ENCODE measurements around the gene SRPK3.
"Not testable (repeated sequence)": the region's sequence is repeated elsewhere in the genome, so short reads cannot be mapped to it uniquely, and the experiment has no call there.

Gene SRPK3

GRCh38 chrX:153738056-153738605 lies 42.7 kb upstream of the SRPK3 start:
- 90 to 94% methylated on average over 27 of the region's 27 CpGs for WGBS, 2 experiments
- no peaks in the 10 kb centered on the region for H3K9me3 ChIP-seq (ENCODE audit: control insufficient read depth, low read length)
- no peaks in the 10 kb centered on the region for H3K4me1 ChIP-seq (ENCODE audit: control insufficient read depth, insufficient read depth, low read length)
- no peak overlapping the region for H3K27ac ChIP-seq (ENCODE audit: insufficient read depth, low read depth, low read length, poor library complexity, severe bottlenecking)
- no peaks in the 10 kb centered on the region for H3K36me3 ChIP-seq (ENCODE audit: control insufficient read depth, insufficient read depth, low read length)
- H3K27me3 ChIP-seq (ENCODE audit: control insufficient read depth, insufficient read depth, low read length, poor library complexity, severe bottlenecking), result no peaks in the 10 kb centered on the region
- H3K4me3 ChIP-seq (ENCODE audit: insufficient read depth, low read depth, low read length), result no peak overlapping the region

DNA sequence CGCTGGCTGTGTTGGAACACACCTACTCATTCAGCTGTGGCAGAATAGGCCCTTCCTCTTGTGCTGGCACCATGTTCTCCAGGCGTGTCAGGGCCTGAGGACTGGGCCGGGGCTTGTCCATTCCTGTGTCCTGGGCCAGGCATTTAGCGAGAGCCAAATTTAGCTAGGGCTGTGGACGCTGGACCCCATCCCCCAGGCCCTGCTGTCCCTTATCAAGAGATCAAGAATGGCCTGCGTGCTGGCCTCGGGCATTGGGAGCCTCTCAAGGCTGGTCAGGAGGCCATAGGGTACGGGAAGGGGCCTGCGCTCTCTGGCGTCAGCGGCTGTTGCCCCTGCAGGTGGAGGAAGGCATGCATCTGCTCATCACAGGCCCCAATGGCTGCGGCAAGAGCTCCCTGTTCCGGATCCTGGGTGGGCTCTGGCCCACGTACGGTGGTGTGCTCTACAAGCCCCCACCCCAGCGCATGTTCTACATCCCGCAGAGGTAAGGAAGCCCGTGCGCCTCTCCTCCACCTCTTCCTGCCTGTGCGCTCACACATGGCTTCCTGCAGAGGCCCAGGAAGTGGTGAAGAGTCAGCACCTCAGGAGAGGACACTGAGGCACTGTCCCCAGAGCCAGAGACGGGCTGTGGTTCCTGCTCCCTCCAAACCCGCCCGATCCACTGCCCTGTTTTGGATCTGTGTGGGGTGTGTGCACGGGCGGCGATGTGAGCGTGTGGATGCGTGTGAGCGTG lies 40.9 kb upstream of the SRPK3 start:
- Histone ChIP-seq H3K27ac (ENCODE audit: insufficient read depth, low read depth, low read length, poor library complexity, severe bottlenecking) (no peak overlapping the region), H3K9me3 (ENCODE audit: control insufficient read depth, low read length) (no peaks in the 10 kb centered on the region), H3K4me1 (ENCODE audit: control insufficient read depth, insufficient read depth, low read length) (no peaks in the 10 kb centered on the region), H3K4me3 (ENCODE audit: insufficient read depth, low read depth, low read length) (no peak overlapping the region), H3K36me3 (ENCODE audit: control insufficient read depth, insufficient read depth, low read length) (no peaks in the 10 kb centered on the region), H3K27me3 (ENCODE audit: control insufficient read depth, insufficient read depth, low read length, poor library complexity, severe bottlenecking) (no peaks in the 10 kb centered on the region)
- WGBS, 2 experiments, result 94 to 95% methylated on average over 29 of the region's 29 CpGs

DNA sequence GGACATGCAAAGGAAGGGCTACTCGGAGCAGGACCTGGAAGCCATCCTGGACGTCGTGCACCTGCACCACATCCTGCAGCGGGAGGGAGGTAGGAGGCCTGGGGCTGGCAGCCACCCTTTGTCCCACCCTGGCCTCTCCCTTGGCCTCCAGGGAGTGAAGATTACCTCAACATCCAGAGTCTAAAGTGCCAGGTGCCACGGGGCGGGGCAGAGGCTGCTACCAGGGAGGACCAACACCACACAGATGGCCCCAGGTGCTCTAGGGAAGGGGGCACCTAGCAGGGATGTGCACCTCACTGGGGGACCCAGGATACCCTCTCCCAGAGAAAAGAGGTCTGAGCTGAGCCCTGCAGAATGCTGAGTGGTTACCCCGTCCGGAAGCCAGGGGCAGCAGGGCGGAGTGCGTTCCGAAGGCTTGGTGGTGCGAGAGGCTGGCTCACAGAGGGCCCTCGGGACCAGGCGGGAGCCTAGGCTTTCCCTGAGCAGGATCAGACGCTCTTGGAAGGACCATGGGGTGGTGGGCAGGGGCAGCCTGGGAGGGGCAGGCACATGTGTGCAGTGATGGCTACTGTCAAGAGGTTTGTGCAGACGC lies 40.1 kb upstream of the SRPK3 start:
- Histone ChIP-seq H3K27ac (ENCODE audit: insufficient read depth, low read depth, low read length, poor library complexity, severe bottlenecking) (no peak overlapping the region), H3K9me3 (ENCODE audit: control insufficient read depth, low read length) (no peaks in the 10 kb centered on the region), H3K27me3 (ENCODE audit: control insufficient read depth, insufficient read depth, low read length, poor library complexity, severe bottlenecking) (no peaks in the 10 kb centered on the region), H3K4me1 (ENCODE audit: control insufficient read depth, insufficient read depth, low read length) (no peaks in the 10 kb centered on the region), H3K36me3 (ENCODE audit: control insufficient read depth, insufficient read depth, low read length) (no peaks in the 10 kb centered on the region), H3K4me3 (ENCODE audit: insufficient read depth, low read depth, low read length) (no peak overlapping the region)
- WGBS, 2 experiments, result 95 to 96% methylated on average over 16 of the region's 16 CpGs

- WGBS, 2 experiments, result 94 to 95% methylated on average over 14 of the region's 14 CpGs
- Histone ChIP-seq H3K27ac (ENCODE audit: insufficient read depth, low read depth, low read length, poor library complexity, severe bottlenecking) (no peak overlapping the region), H3K27me3 (ENCODE audit: control insufficient read depth, insufficient read depth, low read length, poor library complexity, severe bottlenecking) (no peaks in the 10 kb centered on the region), H3K4me1 (ENCODE audit: control insufficient read depth, insufficient read depth, low read length) (no peaks in the 10 kb centered on the region), H3K4me3 (ENCODE audit: insufficient read depth, low read depth, low read length) (no peak overlapping the region), H3K9me3 (ENCODE audit: control insufficient read depth, low read length) (no peaks in the 10 kb centered on the region), H3K36me3 (ENCODE audit: control insufficient read depth, insufficient read depth, low read length) (no peaks in the 10 kb centered on the region)
Observed at GRCh38 chrX:153741446-153741845, 39.4 kb upstream of the SRPK3 start.

GRCh38 chrX:153742111-153742510 lies 38.7 kb upstream of the SRPK3 start:
- not testable (repeated sequence) for H3K27ac ChIP-seq (ENCODE audit: insufficient read depth, low read depth, low read length, poor library complexity, severe bottlenecking); H3K9me3 ChIP-seq (ENCODE audit: control insufficient read depth, low read length); H3K4me3 ChIP-seq (ENCODE audit: insufficient read depth, low read depth, low read length); H3K4me1 ChIP-seq (ENCODE audit: control insufficient read depth, insufficient read depth, low read length); H3K27me3 ChIP-seq (ENCODE audit: control insufficient read depth, insufficient read depth, low read length, poor library complexity, severe bottlenecking); H3K36me3 ChIP-seq (ENCODE audit: control insufficient read depth, insufficient read depth, low read length)
- 96 to 98% methylated on average over 14 of the region's 14 CpGs for WGBS, 2 experiments

GRCh38 chrX:153742796-153743467 lies 37.9 kb upstream of the SRPK3 start:
- not testable (repeated sequence) for H3K27ac ChIP-seq (ENCODE audit: insufficient read depth, low read depth, low read length, poor library complexity, severe bottlenecking); H3K4me3 ChIP-seq (ENCODE audit: insufficient read depth, low read depth, low read length); H3K27me3 ChIP-seq (ENCODE audit: control insufficient read depth, insufficient read depth, low read length, poor library complexity, severe bottlenecking); H3K9me3 ChIP-seq (ENCODE audit: control insufficient read depth, low read length); H3K36me3 ChIP-seq (ENCODE audit: control insufficient read depth, insufficient read depth, low read length); H3K4me1 ChIP-seq (ENCODE audit: control insufficient read depth, insufficient read depth, low read length)
- WGBS, 2 experiments, result 79 to 86% methylated on average over 26 to 32 of the region's 32 CpGs

GRCh38 chrX:153743468-153744209 lies 37.2 kb upstream of the SRPK3 start:
- H3K9me3 ChIP-seq (ENCODE audit: control insufficient read depth, low read length); H3K36me3 ChIP-seq (ENCODE audit: control insufficient read depth, insufficient read depth, low read length); H3K27me3 ChIP-seq (ENCODE audit: control insufficient read depth, insufficient read depth, low read length, poor library complexity, severe bottlenecking); H3K27ac ChIP-seq (ENCODE audit: insufficient read depth, low read depth, low read length, poor library complexity, severe bottlenecking); H3K4me1 ChIP-seq (ENCODE audit: control insufficient read depth, insufficient read depth, low read length); H3K4me3 ChIP-seq (ENCODE audit: insufficient read depth, low read depth, low read length): not testable (repeated sequence)
- WGBS, 2 experiments, result 27 to 30% methylated on average over 33 to 35 of the region's 35 CpGs

- H3K27me3 ChIP-seq (ENCODE audit: control insufficient read depth, insufficient read depth, low read length, poor library complexity, severe bottlenecking), result no peaks in the 10 kb centered on the region
- H3K4me3 ChIP-seq (ENCODE audit: insufficient read depth, low read depth, low read length), result peak overlapping the region; percentile 16
- WGBS, 2 experiments, result 29 to 30% methylated on average over 37 of the region's 38 CpGs
- no peaks in the 10 kb centered on the region for H3K4me1 ChIP-seq (ENCODE audit: control insufficient read depth, insufficient read depth, low read length)
- H3K9me3 ChIP-seq (ENCODE audit: control insufficient read depth, low read length), result no peaks in the 10 kb centered on the region
- no peaks in the 10 kb centered on the region for H3K36me3 ChIP-seq (ENCODE audit: control insufficient read depth, insufficient read depth, low read length)
- H3K27ac ChIP-seq (ENCODE audit: insufficient read depth, low read depth, low read length, poor library complexity, severe bottlenecking), result no peak overlapping the region
Observed at GRCh38 chrX:153744210-153745066, 36.4 kb upstream of the SRPK3 start.

GRCh38 chrX:153745067-153745433 lies 35.8 kb upstream of the SRPK3 start:
- not testable (repeated sequence) for H3K4me3 ChIP-seq (ENCODE audit: insufficient read depth, low read depth, low read length); H3K27ac ChIP-seq (ENCODE audit: insufficient read depth, low read depth, low read length, poor library complexity, severe bottlenecking); H3K36me3 ChIP-seq (ENCODE audit: control insufficient read depth, insufficient read depth, low read length); H3K27me3 ChIP-seq (ENCODE audit: control insufficient read depth, insufficient read depth, low read length, poor library complexity, severe bottlenecking); H3K4me1 ChIP-seq (ENCODE audit: control insufficient read depth, insufficient read depth, low read length); H3K9me3 ChIP-seq (ENCODE audit: control insufficient read depth, low read length)
- 86% methylated on average over 12 of the region's 12 CpGs for whole genome bisulfite sequencing, 2 experiments
